Fibroblast of upper back skin (primary cell): ENCODE data around the gene EFTUD2.

Source experiments
- DNase-seq: peaks from one replicate; pipeline ENCODE4 v3.0.0-alpha.2; 2013

Gene EFTUD2

DNA sequence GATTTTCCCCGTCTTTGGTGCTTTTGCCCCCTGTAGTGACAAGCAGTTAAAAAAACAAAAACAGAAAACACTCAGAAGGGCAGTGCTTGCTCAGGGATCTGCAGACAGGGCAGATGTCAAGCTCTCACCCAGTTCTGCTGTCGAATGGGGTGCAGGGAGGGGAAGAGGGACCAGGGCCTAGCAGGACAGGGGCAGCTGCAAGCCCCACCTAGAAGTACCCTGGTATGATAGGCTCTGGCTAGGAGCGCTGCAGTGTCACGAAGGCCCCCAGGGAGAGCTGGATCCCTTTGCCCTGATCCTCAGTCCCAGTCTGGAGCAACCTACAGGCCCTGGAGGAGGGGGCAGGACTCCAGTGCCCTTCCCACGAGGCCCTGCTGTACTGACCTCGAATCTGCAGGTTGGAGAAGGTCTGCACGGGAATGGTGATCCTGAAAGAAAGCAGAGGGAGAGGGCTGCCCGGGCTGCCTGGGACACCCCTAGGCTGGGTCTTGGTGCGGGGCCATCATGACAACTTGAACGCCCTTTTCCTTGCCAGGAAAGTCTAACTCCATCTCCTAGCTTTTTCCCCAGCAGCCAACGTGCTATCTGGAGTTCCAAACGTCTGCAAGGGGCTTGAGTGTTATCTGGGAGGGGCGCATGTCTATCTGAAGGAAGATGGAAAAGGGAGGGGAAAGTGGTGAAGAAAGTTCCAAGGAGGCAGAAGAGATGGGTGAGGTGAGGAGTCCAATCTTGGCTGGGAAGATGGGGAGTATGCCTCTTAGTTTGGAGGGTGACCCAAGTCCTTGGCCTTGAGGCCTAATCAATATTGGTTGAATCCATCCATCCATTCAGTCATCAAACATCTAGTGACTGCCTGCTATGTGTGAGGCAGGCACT lies 11.2 kb upstream of the EFTUD2 start:
- DNase-seq = no peak

DNA sequence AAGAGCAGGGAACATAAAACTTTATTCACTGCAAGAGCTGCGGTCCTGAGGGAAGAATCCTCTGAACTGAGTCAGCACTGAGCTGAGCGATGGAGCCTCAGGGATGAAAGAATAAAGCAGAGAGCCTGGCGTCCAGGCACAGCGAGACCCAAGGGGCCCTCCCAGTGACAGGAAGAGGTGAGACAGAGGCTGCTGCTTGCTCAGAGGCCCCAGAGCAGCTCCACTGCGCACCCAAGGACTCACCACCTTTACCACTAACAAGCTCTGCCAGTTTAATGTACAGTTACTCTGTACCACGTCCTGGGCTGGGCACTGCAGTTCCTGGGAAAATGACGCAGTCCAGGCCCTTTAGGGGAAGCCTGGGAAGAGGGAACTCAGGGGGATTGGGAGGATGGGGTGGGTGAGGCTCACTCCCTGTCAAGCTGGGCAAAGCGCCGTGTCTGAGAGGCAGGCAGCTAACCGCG lies 10.5 kb upstream of the EFTUD2 start:
- DNase-seq = peak; percentile 81

DNA sequence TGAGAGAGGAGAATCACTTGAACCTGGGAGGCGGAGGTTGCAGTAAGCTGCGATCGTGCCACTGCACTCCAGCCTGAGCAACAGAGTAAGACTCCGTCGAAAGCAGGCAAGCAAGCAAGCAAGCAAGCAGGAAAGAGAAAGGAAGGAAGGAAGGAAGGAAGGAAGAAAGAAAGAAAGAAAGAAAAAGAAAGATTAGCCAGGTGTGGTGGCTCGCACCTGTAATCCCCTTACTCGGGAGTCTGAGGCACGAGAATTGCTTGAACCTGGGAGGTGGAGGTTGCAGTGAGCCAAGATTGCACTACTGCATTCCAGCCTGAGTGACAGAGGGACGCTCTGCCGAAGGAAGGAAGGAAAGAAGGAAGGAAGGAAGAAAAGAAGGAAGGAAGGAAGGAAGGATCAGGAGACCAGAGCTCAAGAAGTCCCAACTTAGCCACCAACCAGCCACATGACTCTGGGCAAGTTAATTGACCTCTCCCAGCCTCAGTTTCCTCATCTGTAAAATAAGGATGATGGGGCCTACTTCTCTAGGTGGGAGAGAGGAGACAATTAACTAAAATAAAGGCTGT lies 9.6 kb upstream of the EFTUD2 start:
- DNase-seq = no peak

DNA sequence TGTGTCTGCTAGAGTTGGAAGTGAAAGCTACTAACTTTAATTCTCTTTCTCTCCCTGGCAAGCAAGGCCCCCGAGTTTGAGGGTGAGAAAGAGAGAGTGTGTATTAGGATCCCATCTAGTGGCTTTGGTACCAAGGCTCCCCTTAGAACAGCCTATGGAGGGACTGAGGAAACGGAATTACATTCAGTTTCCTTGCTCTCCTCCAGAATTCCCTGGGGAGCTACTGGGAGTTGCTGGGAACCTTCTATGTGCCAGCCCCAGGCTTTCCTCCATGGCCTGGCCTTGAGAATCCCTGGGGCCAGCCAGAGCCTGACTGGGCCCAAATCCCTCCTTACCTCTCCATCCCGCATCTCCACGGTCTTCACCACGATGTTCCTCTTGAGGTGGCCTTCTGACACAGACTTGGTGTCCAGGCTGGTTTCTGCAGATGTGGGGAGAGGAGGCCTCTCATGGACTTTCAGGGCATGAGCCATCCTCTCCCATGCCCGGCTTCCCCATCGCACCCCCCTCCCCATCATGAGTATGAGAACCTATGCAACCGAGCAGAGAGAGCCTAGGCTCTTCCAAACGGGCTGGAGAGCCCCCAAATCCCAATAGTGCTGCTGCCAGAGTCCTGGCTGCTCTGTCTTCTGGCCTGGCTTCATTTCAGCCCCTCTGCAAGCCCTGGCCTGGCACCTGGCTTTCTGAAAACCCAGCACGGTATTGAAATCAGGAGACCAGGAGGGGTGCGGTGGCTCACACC lies 8.7 kb upstream of the EFTUD2 start:
- DNase-seq = no peak

DNA sequence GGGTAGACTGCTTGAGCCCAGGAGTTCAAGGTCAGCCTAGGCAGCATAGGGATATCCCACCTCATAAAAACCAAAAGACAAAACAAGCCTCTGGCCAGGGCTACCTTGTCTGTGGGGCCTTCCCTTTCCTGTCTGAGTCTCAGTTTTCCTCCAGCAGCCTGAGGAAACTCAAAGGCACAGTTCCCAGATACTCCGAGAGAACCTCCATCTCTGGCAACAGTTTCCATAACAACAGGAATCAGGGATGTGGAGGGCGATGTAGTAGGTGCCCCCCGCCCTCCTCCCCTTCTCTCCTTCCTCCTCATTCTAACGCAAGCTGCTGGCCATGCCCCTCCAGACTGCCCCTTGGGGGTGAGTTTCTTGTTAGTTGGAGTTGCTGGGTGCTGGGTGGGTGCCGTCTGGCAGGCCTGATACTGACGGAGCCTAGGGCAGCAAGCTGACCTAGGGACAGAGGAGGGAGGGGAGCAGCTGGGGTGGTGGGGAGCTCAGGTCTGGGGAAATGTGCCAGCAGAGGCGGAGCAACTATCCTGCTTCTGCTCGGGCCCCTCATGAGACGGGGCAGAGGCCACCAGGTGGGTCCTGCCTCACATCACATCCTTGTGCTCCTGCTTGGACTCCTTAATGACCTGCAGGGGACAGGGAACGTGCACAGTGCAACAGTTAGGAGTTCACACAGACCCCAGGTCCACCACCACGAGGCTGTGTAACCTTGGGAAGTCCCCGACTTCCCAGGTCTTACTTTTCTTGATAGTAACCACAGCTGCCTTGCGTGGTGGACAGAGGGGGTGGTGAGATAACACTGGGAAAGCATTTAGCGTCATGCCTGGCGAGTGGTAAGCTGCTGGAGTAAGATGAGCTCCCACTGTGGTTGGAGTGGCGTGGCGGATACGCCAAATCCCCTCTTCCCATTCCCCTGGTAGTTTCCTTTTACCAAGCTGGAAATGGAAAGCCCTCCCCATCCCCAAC lies 7.8 kb upstream of the EFTUD2 start:
- DNase-seq = peak; percentile 29

GRCh38 chr17:44906010-44906646 lies 6.9 kb upstream of the EFTUD2 start:
- DNase-seq = peak; percentile 96

- DNase-seq = no peak
Observed at GRCh38 chr17:44905006-44906000, 6.1 kb upstream of the EFTUD2 start.

GRCh38 chr17:44904001-44904984 lies 5.0 kb upstream of the EFTUD2 start:
- DNase-seq = no peak

DNA sequence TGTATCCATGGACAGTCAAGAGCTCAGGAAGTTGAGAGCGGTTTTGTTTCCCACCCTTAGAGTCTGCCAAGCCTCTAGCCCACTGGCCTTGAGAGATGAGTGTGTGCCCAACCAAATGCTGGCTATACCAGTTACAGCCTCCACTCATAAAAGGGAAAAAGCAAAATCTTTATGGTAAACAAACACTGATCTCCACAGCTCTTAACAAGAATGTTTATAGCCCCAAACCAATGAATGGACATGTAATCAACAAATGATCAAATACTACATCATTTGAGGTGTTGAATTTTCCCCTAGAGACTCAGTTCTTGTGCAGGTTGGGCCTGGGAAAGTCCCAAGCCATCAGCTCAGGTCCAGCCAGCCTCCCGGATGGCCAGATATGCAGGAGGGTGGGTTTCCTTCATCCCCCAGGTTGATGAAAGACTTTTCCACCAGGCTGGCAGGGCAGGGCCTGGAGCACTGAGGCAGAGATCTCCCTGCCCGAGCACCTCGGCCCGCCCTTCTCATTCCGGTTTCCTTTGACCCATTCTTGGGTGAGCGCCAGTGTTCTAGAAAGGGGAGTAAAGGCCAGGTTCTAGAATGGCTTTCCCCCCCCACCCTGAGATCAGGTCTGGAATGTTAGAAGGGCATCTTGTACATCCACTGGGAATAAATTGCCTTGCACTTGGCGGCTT lies 3.9 kb upstream of the EFTUD2 start:
- DNase-seq = no peak

DNA sequence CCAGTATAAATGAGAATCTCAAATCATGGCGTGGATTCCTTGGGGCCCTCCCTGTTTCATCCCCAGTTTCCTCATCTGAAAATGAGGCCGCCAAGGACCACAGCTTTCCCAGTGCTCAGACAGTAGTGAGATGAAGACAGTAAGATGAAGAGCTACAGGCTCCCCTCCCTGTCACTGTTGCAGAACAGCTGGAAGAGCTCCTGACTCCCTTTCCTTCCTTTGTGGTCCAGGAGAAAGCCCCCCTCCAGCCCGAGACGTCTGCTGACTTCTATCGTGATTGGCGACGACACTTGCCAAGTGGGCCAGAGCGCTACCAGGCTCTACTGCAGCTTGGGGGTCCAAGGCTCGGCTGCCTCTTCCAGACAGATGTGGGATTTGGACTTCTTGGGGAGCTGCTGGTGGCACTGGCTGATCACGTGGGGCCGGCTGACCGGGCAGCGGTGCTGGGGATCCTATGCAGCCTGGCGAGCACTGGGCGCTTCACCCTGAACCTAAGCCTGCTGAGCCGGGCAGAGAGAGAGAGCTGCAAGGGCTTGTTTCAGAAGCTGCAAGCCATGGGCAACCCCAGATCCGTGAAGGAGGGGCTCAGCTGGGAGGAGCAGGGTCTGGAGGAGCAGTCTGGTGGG lies 3.0 kb upstream of the EFTUD2 start:
- no peak for DNase-seq

GRCh38 chr17:44901411-44901921 lies 2.2 kb upstream of the EFTUD2 start:
- no peak for DNase-seq

DNA sequence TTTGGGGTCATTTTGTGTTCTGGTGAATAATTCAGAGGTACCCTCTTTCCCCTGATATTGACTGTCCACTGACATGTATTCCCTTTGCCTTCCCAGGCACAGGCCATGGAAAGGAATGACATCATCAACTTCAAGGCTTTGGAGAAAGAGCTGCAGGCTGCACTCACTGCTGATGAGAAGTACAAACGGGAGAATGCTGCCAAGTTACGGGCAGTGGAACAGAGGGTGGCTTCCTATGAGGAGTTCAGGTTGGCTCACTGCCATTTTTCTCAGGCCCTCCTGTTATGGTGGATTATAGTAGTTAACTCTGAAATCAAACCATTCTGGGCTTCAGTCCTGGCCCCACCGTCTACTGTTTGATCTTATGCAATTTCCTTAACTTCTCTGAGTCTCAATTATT lies 1.6 kb upstream of the EFTUD2 start:
- DNase-seq = peak; percentile 71

DNA sequence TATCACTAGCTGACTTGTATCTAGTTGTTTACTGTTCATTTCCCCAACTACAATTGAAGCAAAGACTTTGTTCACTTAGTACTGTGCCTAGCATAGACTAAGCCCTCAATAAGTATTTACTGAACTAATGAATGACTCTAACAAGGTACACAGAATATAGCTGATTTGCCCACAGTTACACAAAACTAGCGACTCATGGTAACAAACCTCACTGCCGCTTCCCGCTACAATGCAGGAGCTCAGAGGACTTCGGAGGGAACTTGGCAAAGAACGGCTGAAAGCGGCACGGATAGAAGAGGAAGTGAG lies 524 bp downstream of the EFTUD2 start:
- no peak for DNase-seq

GRCh38 chr17:44894642-44895041 lies 4.6 kb downstream of the EFTUD2 start:
- no peak for DNase-seq

DNA sequence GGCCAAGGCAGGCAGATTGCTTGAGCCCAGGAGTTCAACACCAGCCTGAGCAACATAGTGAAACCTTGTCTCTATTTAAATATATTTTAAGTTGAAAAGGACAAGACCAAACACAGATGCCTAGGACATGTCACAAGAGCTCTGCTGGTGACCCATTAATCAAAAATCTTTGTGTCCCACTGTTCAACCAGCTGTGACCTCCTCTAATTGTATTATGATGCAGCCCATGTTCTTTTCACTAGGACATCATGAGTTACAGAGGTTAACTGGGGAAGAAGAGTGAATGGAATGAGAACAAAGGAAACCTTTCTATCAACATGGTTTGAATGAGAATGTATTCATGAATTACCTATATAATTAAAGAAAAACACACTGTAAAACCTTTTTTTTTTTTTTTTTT lies 7.0 kb downstream of the EFTUD2 start:
- DNase-seq = no peak

DNA sequence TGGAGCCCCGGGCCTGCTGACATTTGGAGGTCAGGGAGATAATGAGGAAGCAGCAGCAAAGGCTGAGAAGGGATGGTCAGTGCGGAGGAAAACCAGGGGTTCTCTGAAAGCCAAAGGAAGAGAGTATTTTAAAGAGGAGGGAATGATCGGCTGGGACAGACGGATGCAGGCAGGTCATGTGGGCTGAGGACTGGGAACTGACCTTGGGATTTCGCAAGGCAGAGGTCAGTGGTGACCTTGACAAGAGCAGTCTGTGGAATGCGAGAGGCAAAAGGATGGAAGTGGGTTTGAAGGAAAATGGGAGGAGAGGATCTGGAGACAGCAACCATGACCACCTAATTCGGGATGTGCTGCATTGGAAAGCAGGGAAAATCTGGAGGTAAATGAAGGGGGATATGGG lies 10.2 kb downstream of the EFTUD2 start:
- DNase-seq = no peak

GRCh38 chr17:44887971-44888954 lies 11.0 kb downstream of the EFTUD2 start:
- DNase-seq = no peak
